ENCODE results near the gene CDCA4. TPM values are rescaled to one million over a fixed set of nuclear protein-coding genes. Genes with fewer than 3 reads are reported as not detected.

CDCA4 gene
- total RNA-seq, 1 experiment from 2014 or later, result 57.7 TPM

- H2AK5ac ChIP-seq (ENCODE audit: insufficient read length, low read length), result no peak overlapping the region
- H3K79me1 ChIP-seq (ENCODE audit: insufficient read depth, low read depth, low read length, poor library complexity, severe bottlenecking), result no peaks in the 10 kb centered on the region
- Mint-ChIP-seq H3K36me3 (ENCODE audit: insufficient read depth in 1 of 3, low read depth in 3 of 3) (peaks cover 4 to 16% (median 5%) of the 10 kb centered on the region in 3 experiments; a peak in 6 of 7 replicates), H3K9me3 (peaks cover 0 to 3% of the 10 kb centered on the region in 2 experiments; a peak in 2 of 5 replicates), H3K27me3 (ENCODE audit: low read depth) (no peaks in the 10 kb centered on the region), H3K4me1 (no peaks in the 10 kb centered on the region), H3K4me3 (no peak overlapping the region), H3K27ac (no peak overlapping the region)
- no peaks in the 10 kb centered on the region for H3K9me3 ChIP-seq (ENCODE audit: control insufficient read depth, low read depth, low read length)
- no peaks in the 10 kb centered on the region for H3K79me2 ChIP-seq (ENCODE audit: insufficient read depth, low read length)
- no peak overlapping the region for H2BK120ac ChIP-seq (ENCODE audit: low read depth, low read length, poor library complexity, severe bottlenecking)
- H4K91ac ChIP-seq (ENCODE audit: insufficient read length, low read depth, low read length), result no peak overlapping the region
- H4K20me1 ChIP-seq (ENCODE audit: control insufficient read depth, insufficient read depth, insufficient read length), result no peaks in the 10 kb centered on the region
- H2AFZ ChIP-seq (ENCODE audit: low read length), result no peak overlapping the region
- H3K4me2 ChIP-seq (ENCODE audit: insufficient read depth, insufficient read length, low read length), result no peak overlapping the region
- no peak overlapping the region for H2BK20ac ChIP-seq (ENCODE audit: low read depth, low read length, poor library complexity, severe bottlenecking)
- H4K5ac ChIP-seq (ENCODE audit: insufficient read length, low read depth, low read length), result no peak overlapping the region
- H3K23me2 ChIP-seq (ENCODE audit: insufficient read length, low read depth, low read length, poor library complexity, severe bottlenecking), result peaks cover 3% of the 10 kb centered on the region
- H3K56ac ChIP-seq (ENCODE audit: insufficient read length, low read depth, low read length), result no peak overlapping the region
- H3T11ph ChIP-seq (ENCODE audit: low read length), result no peak overlapping the region
- no peak overlapping the region for H3K4ac ChIP-seq (ENCODE audit: low read depth, low read length)
- H3K4me1 ChIP-seq (ENCODE audit: insufficient read depth, low read length), result no peaks in the 10 kb centered on the region
- H3K18ac ChIP-seq (ENCODE audit: insufficient read length, low read depth, low read length), result no peak overlapping the region
- no peak overlapping the region for H2BK15ac ChIP-seq (ENCODE audit: low read depth, low read length)
- no peak overlapping the region for H2BK12ac ChIP-seq (ENCODE audit: insufficient read length, low read depth, low read length)
- TF ChIP-seq, protein P1, sequence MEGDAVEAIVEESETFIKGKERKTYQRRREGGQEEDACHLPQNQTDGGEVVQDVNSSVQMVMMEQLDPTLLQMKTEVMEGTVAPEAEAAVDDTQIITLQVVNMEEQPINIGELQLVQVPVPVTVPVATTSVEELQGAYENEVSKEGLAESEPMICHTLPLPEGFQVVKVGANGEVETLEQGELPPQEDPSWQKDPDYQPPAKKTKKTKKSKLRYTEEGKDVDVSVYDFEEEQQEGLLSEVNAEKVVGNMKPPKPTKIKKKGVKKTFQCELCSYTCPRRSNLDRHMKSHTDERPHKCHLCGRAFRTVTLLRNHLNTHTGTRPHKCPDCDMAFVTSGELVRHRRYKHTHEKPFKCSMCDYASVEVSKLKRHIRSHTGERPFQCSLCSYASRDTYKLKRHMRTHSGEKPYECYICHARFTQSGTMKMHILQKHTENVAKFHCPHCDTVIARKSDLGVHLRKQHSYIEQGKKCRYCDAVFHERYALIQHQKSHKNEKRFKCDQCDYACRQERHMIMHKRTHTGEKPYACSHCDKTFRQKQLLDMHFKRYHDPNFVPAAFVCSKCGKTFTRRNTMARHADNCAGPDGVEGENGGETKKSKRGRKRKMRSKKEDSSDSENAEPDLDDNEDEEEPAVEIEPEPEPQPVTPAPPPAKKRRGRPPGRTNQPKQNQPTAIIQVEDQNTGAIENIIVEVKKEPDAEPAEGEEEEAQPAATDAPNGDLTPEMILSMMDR (conservative IDR thresholded peaks at IDR 0.05), result no peak
- no peak overlapping the region for H4K8ac ChIP-seq (replicated peaks; ENCODE audit: insufficient read length, low read depth, low read length)
- H3K14ac ChIP-seq (ENCODE audit: insufficient read depth, low read length), result no peak overlapping the region
- no peak overlapping the region for H2BK5ac ChIP-seq (ENCODE audit: insufficient read length, low read length)
- no peak for DNase-seq
- H3K27ac ChIP-seq (ENCODE audit: insufficient read length, low read depth, low read length), result no peak overlapping the region
- H3K9ac ChIP-seq (ENCODE audit: extremely low read depth, insufficient read length, low read length), result no peak overlapping the region
- no peak overlapping the region for H3K23ac ChIP-seq (ENCODE audit: insufficient read length, low read depth, low read length)
- WGBS (ENCODE audit: extremely low coverage, insufficient read length, low lambda C conversion rate), result no CpG with 5 or more reads among the region's 7 CpGs
- H3K27me3 ChIP-seq (ENCODE audit: insufficient read depth, low read length), result 0 out of 2 replicates have a peak, but pooled peaks cover 2% of the 10 kb centered on the region
These were observed 31.0 kb downstream of the CDCA4 start for GRCh38 chr14:104989951-104990303.
